Kasumi-1 (cell line): Measurements from ENCODE around the gene SLC25A17.
A peak's percentile ranks its signal among the peaks of the same experiment; 100 is the strongest.
"Not testable (repeated sequence)": the region's sequence is repeated elsewhere in the genome, so short reads cannot be mapped to it uniquely, and the experiment has no call there.

Experiments used
- DNase-seq, 2 experiments: peaks; one replicate each; lab custom pipeline; 2025; lab: John Stamatoyannopoulos, UW

SLC25A17 gene, protein sequence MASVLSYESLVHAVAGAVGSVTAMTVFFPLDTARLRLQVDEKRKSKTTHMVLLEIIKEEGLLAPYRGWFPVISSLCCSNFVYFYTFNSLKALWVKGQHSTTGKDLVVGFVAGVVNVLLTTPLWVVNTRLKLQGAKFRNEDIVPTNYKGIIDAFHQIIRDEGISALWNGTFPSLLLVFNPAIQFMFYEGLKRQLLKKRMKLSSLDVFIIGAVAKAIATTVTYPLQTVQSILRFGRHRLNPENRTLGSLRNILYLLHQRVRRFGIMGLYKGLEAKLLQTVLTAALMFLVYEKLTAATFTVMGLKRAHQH

DNA sequence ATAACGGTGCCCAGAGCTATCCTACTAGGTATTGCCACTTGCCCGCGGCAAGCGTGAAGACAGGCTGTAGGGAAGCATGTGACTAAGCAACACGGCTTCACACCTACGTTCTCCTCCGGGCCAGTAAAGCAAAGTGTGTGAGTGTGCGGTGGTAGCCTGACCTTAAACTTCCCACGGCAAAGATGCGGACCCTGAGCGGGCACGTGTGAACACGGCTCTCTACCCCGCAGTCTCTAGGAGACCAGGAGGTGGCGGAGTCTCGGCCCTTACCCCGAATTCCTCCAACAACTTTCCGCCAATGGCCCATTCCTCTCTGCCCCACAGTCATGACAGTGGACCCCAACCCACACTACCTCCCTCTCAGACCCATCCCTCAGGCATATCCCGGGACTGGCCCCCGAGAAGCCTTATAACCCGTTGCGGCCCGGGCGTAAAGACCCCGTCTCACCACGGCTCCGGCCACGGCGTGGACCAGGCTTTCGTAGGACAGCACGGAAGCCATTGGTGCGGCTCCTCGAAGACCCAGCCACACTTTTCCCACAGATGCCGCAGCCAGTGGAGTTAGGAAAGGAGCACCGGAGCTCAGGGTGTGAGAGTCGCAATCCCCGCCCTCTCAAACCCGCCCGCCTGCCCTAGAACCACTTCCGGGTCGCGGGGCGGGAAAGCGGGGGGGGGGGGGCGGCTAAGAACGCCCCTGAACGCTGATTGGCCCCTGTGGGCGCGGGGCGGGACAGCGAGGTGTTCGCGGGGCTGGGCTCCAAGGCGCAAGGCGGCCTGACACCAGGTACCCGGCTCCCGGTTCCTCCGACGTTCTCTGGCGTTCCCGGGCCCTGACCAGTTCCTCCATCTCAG is at the start of gene SLC25A17:
TSS of gene SLC25A17 (minus strand) at position 600 of the 852 bp plus-strand sequence. CDS start at position 502, 98 bp downstream.
- peak; percentile 76 to 84 for DNase-seq

DNA sequence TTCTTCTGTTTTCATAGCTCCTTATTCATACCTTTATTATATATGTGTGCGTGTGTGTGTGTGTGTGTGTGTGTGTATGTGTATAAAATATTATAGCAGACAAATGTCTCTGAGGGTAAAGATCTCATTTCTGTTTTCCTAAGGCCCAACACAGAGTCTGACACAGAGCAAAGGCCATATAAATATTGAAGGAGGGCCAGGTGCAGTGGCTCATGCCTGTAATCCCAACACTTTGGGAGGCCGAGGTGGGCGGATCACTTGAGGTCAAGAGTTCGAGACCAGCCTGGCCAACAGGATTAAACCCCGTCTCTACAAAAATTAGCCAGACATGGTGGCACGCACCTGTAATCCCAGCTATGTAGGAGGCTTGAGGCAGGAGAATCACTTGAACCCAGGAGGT is 49.2 kb upstream of the SLC25A17 start:
- not testable (repeated sequence) for DNase-seq

DNA sequence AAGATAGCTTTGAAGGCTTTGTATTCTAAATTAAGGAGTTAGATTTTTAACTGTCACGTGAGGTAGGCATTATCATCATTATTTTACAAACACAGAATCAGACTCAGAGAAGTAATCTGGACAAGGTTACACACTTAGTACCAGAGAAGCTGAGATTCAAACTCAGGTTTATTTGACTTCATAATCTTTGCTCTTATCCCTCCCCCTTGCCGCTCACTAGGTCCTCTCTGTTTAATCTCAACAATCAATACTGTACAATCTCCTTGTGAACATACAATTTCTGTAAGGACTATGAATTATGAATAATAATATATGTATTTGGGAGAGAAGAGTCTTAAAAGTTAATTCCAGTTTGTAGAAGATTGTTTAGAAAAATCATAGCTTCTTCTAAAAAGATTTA is 48.0 kb upstream of the SLC25A17 start:
- no peak for DNase-seq

DNA sequence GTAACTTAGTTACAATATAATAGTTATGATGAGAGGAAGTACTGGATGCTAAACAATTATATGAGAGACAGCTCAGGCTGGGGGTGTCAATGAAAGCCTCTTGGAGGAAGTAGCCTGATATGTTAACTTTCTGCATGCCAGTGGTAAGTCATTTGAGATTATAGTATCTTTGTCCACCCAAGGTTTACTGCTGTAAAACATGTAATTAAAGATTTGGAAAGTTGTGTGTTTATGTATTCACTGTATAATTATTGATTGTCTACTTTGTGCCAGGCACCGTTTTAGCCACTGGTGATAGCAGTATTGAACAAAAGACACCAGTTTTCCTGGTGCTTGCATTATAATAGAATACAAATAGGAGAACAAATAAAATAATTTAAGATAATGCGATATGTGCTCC is 43.4 kb upstream of the SLC25A17 start:
- DNase-seq = peak in 1 of 2 experiments; percentile 10

DNA sequence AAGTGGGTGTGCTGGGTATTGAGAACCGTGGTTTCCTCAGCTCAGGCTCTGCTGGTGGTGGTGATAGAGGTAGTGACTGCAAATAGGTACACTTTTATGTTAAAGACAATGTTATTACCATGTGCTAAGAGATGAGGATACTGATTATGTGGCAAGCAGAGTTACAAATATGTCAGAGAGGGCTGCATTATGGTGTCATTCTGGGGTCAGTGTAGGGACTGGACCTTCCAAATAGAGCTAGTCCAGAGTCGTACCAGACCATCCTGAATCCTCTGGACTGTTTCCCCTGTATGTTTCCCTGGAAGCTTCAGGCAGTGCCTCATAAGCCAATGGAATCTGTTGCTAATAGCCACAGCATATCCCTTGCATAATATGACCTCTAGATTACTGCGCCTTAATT is 42.9 kb upstream of the SLC25A17 start, which contains the start of gene DNAJB7:
TSS of gene DNAJB7 (minus strand) at position 101 of the 400 bp plus-strand sequence. CDS start 119 bp downstream, outside the sequence.
- no peak for DNase-seq

DNA sequence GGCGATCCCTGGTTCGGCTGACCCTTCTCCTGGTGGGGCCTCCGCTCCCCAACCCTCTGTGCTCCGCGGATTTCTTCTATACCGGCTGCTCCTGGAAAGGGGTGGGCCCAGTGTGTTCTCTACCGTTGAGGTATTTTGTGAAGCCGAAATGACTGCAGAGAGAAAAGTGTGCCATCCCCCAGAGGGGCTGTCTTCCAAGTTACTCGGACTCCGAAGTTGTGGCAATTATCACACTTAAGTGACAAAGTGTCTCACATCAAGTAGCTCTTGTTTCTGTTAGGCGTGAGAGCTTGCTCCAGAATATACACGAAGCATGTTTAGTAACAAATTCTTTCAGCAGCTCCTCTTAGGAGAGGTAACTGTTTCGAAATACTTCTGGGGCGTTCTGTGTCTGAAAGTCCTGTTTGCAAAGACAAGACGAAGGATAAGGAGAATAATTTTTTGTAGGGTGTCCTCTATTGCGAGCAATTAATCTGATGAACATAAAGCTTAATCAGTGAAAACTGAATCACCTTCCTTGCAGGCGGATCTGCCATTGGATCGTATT is 38.2 kb upstream of the SLC25A17 start:
- no peak for DNase-seq

DNA sequence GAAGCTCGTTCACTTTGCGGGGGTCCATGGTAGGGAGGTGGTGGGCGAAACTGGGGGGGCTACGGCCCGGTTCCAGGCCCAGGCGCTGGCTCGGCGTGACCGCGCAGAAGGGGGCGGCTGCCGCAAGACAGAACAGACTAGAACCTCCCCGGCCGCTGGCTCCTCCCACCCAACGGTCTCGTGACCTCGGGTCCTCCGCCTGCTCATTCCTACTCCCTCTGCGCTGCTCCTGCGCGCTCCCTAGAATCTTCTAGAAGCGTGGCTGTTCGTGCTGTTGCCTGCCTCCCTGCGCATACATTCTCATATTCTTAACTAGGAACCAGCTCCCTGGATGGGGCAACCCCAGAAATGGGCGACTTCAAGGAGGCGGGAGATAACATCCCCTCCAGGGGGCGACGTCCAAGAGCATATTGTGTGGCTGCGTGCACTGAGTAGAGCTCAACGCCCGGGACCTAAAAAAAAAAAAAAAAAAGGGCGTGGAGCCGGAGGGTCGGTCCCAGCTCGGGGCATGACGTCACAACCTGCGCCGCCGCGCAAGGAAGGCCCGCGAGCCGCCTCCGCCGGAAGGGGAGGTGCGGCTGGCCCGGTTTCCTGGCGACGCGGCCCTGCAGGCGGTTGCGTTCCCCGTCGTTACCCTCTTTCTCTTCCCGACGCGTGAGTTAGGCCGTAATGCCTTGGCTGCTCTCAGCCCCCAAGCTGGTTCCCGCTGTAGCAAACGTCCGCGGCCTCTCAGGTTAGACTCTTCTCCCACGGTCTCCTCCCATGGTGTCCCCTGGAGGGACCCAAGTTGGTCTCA is 37.6 kb upstream of the SLC25A17 start, which contains the start of the genes ST13 and XPNPEP3:
TSS of gene ST13 (minus strand) at position 127 of the 796 bp plus-strand sequence. CDS start at position 28, 99 bp downstream.
TSS of gene XPNPEP3 (plus strand) at position 636 of the 796 bp plus-strand sequence. CDS start at position 670, 34 bp downstream.
- DNase-seq = peak; percentile 94 to 96

DNA sequence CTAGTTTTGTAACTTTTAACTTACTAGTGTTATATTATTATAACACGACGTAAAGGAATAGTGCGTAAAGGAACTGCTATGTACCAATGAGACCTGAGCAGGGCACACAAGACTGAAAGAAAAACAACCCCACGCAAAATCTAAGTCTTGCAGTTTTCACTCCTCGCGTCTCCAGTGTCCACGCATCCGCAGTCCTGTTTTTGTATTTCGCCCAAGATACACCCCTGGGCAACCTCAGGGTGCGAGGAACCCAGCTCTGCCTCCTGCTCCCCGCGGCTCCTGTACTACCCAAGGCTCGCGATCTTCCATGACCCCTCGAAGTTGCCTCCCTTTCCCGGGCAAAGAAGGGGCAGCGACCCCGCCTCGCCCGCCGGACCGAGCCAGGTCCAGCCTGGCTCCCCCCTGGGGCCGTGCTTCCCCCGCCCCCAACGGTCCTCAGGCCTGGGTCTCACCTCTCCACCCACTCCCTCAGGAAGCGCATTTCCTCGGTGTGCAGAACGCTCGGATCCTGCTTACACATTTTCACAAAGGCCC is 36.9 kb upstream of the SLC25A17 start:
- peak in 1 of 2 experiments; percentile 38 for DNase-seq

DNA sequence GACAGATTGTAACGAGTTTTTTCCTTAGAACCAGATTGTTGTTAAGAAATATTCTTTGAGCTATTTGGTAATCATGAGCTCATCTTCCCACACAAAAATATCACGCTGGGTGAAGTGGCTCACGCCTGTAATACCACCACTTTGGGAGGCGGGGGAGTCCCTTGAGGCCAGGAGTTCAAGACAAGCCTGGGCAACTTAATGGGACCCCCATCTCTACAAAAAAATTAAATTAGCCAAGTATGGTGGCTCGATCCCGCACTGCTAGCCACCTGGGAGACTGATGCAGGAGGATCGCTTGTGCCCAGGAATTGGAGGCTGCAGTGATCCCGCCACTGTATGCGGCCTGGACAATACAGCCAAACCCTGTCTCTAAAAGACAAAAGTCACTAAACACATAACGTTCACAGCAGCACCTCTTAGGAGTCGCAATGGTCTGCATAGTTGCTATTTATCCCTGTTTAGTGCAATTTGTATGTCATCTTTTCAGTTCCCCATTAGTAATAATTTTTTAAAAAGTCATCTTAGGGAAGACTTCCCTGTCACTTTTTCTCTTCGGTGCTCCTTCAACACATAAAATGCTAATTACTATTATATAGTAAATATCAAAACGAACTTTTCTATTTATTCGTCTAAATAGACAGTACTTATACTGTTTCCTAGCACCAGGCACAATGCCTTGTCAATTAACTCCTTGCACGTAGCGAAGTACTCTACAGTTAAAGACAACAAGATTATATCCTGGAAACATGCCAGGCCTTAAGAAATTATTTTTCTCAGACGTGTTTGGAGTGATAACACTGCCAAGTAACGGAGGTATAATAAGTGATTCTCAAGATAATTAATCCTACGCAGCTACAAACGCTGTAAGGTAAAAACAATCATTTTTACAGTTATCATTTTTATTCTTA is 36.2 kb upstream of the SLC25A17 start:
- no peak for DNase-seq

DNA sequence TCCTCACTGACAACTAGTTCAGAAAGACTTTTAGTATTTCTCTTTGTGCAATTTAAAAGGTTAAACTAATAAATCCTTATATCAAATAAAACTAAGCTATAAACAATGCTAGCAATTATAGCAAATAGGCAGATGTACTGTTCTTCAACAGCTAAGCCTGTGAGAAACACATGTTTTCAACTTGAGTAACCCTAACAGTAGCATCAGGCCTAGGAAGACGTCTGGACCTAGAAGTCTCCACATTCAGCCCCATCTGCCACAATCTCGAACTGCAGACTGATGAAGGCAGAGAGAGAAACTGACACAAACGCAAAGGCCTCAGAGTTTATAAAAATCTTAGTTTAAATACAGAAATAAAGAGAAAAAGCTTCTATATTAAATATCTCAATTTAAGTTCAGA is 34.8 kb upstream of the SLC25A17 start:
- DNase-seq = no peak

DNA sequence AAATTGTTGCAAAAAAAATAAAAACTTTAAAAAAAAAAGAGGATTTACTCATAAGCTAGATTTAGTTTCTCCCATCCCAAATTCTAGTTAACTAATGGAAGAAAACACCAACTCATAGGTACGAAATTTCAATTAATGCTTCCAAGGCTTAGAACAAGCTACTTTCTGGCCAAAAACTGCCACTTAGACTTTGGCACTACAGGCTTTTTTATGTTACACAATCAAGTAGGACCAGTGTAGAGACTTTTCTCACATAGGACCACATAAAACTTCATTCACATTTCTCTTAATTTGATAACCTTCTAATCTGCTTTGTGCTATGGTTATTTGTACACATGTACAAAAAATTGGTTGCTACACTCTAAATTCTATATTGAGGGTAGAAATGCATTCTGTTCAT is 34.2 kb upstream of the SLC25A17 start:
- no peak for DNase-seq

DNA sequence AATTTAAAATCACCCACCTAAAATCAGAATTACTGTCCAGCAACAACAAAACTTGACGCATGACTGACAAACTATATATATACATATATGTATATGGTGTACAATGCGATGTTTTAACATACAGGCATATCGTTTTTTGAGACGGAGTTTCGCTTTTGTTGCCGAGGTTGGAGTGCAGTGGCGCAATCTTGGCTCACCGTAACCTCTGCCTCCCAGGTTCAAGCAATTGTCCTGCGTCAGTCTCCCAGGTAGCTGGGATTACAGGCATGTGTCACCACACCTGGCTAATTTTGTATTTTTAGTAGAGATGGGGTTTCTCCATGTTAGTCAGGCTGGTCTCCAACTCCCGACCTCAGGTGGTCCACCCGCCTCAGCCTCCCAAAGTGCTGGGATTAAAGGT is 26.7 kb upstream of the SLC25A17 start:
- not testable (repeated sequence) for DNase-seq

DNA sequence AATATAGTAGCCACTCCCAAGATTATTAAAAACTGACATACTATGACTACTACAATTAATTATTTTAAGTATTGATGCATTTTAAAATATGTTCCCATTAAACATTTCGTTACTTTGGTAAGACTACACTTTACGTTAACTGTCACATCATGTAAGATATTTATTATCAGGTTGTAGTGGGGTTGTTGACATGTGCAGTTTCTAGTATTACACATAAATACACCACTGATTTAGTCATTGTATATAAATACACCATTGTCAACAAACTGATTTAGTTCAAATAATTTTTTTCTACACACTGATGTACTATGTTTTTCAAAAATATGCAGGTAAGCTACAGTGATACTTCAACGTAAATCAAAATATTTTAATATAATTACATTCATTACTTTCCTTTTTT is 25.8 kb upstream of the SLC25A17 start:
- no peak for DNase-seq

DNA sequence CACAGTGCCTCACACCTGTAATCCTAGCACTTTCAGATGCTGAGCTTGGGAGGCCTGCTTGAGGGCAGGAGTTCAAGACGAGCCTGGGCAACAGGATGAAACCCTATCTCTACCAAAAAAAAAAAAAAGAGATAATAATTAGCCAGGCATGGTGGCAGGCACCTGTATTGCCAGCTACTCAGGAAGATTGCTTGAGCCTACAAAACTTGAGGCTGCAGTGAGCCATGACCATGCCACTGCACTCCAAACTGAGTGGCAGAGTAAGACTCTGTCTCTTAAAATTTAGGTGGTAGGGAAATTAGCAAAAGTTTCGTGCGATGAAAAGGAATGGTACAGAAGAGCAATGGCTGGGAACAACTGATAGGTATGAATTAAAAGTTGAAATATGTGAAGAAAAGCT is 19.3 kb upstream of the SLC25A17 start:
- no peak for DNase-seq

DNA sequence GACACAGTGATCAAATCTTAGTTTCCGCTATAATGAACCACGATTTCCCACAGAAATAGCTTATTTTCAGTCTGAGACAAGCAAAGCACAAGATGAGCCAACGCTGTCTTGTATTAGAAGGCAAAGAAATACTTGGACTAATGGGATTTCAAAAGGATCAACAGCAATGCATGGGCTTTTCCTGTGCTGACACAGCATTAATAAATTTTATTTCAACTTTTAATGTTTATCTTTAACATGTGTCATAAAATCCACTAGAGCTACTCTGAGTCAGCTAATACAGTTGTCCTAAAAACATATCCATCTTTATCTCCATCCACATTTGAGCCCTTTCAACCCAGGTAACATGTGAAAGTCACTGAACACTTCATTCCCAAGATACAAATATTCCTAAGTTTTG is 15.5 kb upstream of the SLC25A17 start:
- DNase-seq = no peak

DNA sequence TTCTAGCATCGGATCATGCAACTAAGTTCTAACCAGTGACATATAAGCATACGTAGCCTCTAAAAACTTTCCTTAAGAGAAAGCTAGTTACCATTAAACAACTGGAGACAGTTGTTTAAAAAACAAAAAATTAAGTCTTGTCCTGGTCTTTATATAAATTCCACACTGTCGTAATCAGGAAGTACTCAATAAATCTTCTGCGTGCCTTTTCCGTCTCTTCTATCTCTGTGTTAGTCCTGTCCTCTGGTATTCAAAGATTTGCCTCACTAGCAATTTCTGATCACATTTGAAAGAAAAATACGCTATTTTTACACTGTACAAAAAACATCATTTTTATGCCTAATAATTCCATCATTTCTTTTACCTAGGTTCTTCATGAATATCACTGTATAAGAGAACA is 10.0 kb upstream of the SLC25A17 start:
- no peak for DNase-seq

DNA sequence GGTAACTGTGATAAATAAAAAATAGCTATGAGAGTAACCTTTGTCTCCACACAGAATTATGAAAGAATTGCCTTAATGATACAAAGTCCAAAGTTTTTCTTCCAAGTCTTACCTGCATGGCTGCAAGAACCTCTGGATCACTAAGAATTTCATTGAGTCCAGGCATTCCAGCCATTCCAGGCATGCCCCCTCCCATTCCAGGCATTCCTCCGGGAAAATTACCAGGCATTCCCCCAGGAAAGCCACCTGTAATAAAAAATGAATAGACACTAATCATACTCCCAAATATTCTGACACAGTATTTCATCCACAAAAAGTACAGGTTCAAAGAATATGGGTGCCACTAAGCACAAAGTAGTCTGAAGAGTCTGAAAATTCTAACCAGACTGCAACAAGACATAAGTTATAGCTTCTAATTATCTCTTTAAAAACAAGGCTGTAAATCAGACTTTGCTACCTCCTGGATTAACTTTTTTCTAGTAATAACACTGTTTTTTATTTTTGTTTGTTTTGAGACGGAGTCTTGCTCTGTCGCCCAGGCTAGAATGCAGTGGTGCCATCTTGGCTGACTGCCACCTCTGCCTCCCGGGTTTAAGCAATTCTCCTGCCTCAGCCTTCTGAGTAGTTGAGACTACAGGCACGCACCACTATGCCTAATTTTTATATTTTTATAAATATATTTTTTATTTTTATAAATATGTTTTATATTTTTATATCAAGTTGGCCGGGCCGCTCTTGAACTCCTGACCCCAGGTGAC is 8.0 kb upstream of the SLC25A17 start:
- DNase-seq = no peak

DNA sequence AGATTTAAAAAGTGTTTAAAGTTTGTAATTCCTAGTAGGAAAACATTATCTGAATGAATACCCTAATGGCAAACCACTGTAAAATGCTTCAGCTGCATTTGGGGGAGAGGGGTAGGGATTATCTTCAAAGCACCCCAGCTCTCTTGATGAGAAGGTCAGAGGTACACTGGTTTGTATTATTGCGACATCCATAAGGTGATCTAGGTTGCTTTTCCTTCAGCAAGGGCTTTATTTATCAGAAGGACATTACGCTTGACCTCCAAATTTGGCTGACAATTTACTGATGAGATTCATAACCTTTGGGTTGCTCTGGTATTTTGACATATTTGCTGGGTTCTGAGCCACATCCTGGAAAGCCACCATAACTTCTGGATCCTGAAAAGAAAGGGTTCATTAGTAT is 7.1 kb upstream of the SLC25A17 start:
- not testable (repeated sequence) for DNase-seq

DNA sequence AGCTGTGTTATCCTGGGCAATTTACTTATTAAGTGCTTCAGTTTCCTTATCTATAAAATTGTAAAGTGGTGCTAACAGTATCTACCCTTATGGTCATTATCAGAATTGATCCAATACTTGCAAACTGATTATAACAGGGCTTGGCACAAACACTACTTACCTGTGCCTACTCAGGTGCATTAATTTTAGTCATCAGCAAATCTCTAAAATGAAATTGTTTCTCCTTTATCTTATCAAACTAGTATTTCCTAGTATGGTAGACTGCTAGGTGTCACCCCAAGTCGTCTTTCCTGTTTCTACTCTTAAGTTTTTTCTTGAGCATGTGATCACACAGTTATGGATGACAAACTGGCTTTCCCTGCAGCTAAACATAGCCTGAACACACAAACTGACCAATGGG is 4.3 kb upstream of the SLC25A17 start:
- no peak for DNase-seq
